Astrocyte (in vitro differentiated cells and primary cell): ENCODE data around the gene MFAP2. TPM values are rescaled to one million over a fixed set of nuclear protein-coding genes. Genes with fewer than 3 reads are reported as not detected.

Experiments
- DNase-seq: peaks from one replicate; pipeline ENCODE4 v3.0.0-alpha.2; 2010; ENCODE audit warnings: low read depth
- FAIRE-seq: peaks from 2 replicates; lab custom pipeline; 2011; peaks lifted over from hg19 to GRCh38; lab: Jason Lieb, UNC
- H2AFZ ChIP-seq: 2 replicates; pipeline ENCODE4 v1.6.0; 2012; ENCODE audit warnings: low read depth, low read length, inconsistent platforms
- H3K27ac ChIP-seq: 2 replicates; pipeline ENCODE4 v1.5.1; 2011; ENCODE audit warnings: low read depth, low read length, inconsistent platforms
- H3K27me3 ChIP-seq: 2 replicates; pipeline ENCODE4 v1.6.0; 2011; ENCODE audit warnings: low read length, inconsistent platforms; ENCODE audit not compliant: insufficient read depth
- H3K36me3 ChIP-seq: 2 replicates; pipeline ENCODE4 v1.5.1; 2011; ENCODE audit warnings: low read length, inconsistent platforms; ENCODE audit not compliant: insufficient read depth
- H3K4me1 ChIP-seq: 2 replicates; pipeline ENCODE4 v1.5.1; 2011; ENCODE audit warnings: low read length, inconsistent platforms; ENCODE audit not compliant: insufficient read depth
- H3K4me2 ChIP-seq: 2 replicates; pipeline ENCODE4 v1.6.0; 2012; ENCODE audit warnings: low read length, inconsistent platforms
- H3K4me3 ChIP-seq: 2 replicates; pipeline ENCODE4 v1.5.1; 2011; ENCODE audit warnings: low read depth, mild to moderate bottlenecking, low read length, inconsistent platforms; ENCODE audit not compliant: insufficient read depth
- H3K79me2 ChIP-seq: 2 replicates; pipeline ENCODE4 v1.6.0; 2012; ENCODE audit warnings: mild to moderate bottlenecking, low read length, inconsistent platforms; ENCODE audit not compliant: insufficient read depth
- H3K9ac ChIP-seq: 2 replicates; pipeline ENCODE4 v1.6.0; 2012; ENCODE audit warnings: mild to moderate bottlenecking, low read length, inconsistent platforms
- H3K9me3 ChIP-seq: 2 replicates; pipeline ENCODE4 v1.5.1; 2012; ENCODE audit warnings: low read depth, mild to moderate bottlenecking, low read length, inconsistent platforms; ENCODE audit not compliant: insufficient read depth
- H4K20me1 ChIP-seq: 2 replicates; pipeline ENCODE4 v1.6.0; 2012; ENCODE audit warnings: low read length, inconsistent platforms; ENCODE audit not compliant: insufficient read depth
- H3K27ac Mint-ChIP-seq: one replicate; pipeline ENCODE4 v1.8.0; 2021; ENCODE audit warnings: mild to moderate bottlenecking, mixed read lengths; ENCODE audit not compliant: unreplicated experiment
- H3K27me3 Mint-ChIP-seq: one replicate; pipeline ENCODE4 v1.8.0; 2021; ENCODE audit warnings: low read depth, mixed read lengths; ENCODE audit not compliant: unreplicated experiment
- H3K36me3 Mint-ChIP-seq: one replicate; pipeline ENCODE4 v1.8.0; 2021; ENCODE audit warnings: low read depth, mixed read lengths; ENCODE audit not compliant: unreplicated experiment
- H3K4me1 Mint-ChIP-seq: one replicate; pipeline ENCODE4 v1.8.0; 2021; ENCODE audit warnings: low read depth, mixed read lengths; ENCODE audit not compliant: unreplicated experiment
- H3K4me3 Mint-ChIP-seq: one replicate; pipeline ENCODE4 v1.8.0; 2021; ENCODE audit warnings: mild to moderate bottlenecking, moderate library complexity, mixed read lengths; ENCODE audit not compliant: unreplicated experiment
- H3K9me3 Mint-ChIP-seq: one replicate; pipeline ENCODE4 v1.8.0; 2021; ENCODE audit warnings: mild to moderate bottlenecking, mixed read lengths; ENCODE audit not compliant: unreplicated experiment
- CTCF ChIP-seq: IDR thresholded peaks from 2 replicates; pipeline ENCODE4 v1.5.1; 2011; ENCODE audit warnings: low read depth, mild to moderate bottlenecking, inconsistent platforms, low read length, moderate library complexity; ENCODE audit not compliant: insufficient read depth
- EZH2 ChIP-seq: IDR thresholded peaks from 2 replicates; pipeline ENCODE4 v1.6.1; 2012; ENCODE audit warnings: mild to moderate bottlenecking, low read length, inconsistent platforms; ENCODE audit not compliant: insufficient read depth
- total RNA-seq: library from RNA; stranded (reverse); gene quantifications from 2 replicates; pipeline ENCODE4 v1.2.1, GENCODE V29; 2021

MFAP2 gene
- total RNA-seq, 1 donor from 2014 or later: 121 TPM

- DNase-seq (no peak), FAIRE-seq (no peak)
- H3K27ac ChIP-seq: no peak overlapping the region
- TF ChIP-seq EZH2: no peak
- TF ChIP-seq CTCF: no peak
- no peak overlapping the region for H3K4me3 Mint-ChIP-seq
- no peak overlapping the region for H3K9ac ChIP-seq
- no peaks in the 10 kb centered on the region for H3K9me3 ChIP-seq
- no peaks in the 10 kb centered on the region for H3K9me3 Mint-ChIP-seq
- peaks cover 4% of the 10 kb centered on the region for H3K4me1 Mint-ChIP-seq
- H3K27me3 Mint-ChIP-seq: no peaks in the 10 kb centered on the region
- H3K79me2 ChIP-seq: no peaks in the 10 kb centered on the region
- H3K36me3 Mint-ChIP-seq: peaks cover 18% of the 10 kb centered on the region
- H3K4me2 ChIP-seq: no peak overlapping the region
- no peaks in the 10 kb centered on the region for H3K27me3 ChIP-seq
- H3K4me1 ChIP-seq: no peaks in the 10 kb centered on the region
- peaks cover 57% of the 10 kb centered on the region for H3K36me3 ChIP-seq
- H4K20me1 ChIP-seq: peaks cover 13% of the 10 kb centered on the region
- H3K27ac Mint-ChIP-seq: no peak overlapping the region
- H3K4me3 ChIP-seq: no peak overlapping the region
- no peak overlapping the region for H2AFZ ChIP-seq
These were observed 44.3 kb upstream of the MFAP2 start for GRCh38 chr1:17024721-17025120.

GRCh38 chr1:17023573-17023972, 43.2 kb upstream of the MFAP2 start:
- peaks cover 63% of the 10 kb centered on the region for H3K36me3 ChIP-seq
- H3K4me3 ChIP-seq: no peak overlapping the region
- H3K4me3 Mint-ChIP-seq: no peak overlapping the region
- H3K4me1 Mint-ChIP-seq: peaks cover 4% of the 10 kb centered on the region
- H3K36me3 Mint-ChIP-seq: peaks cover 27% of the 10 kb centered on the region
- no peak overlapping the region for H3K9ac ChIP-seq
- no peak overlapping the region for H3K4me2 ChIP-seq
- no peaks in the 10 kb centered on the region for H3K9me3 ChIP-seq
- no peak overlapping the region for H3K27ac Mint-ChIP-seq
- no peaks in the 10 kb centered on the region for H3K27me3 ChIP-seq
- peaks cover 11% of the 10 kb centered on the region for H4K20me1 ChIP-seq
- no peaks in the 10 kb centered on the region for H3K27me3 Mint-ChIP-seq
- H3K27ac ChIP-seq: no peak overlapping the region
- no peak overlapping the region for H2AFZ ChIP-seq
- no peaks in the 10 kb centered on the region for H3K79me2 ChIP-seq
- DNase-seq: no peak
- FAIRE-seq: no peak
- H3K9me3 Mint-ChIP-seq: no peaks in the 10 kb centered on the region
- no peaks in the 10 kb centered on the region for H3K4me1 ChIP-seq
- TF ChIP-seq EZH2 (no peak), CTCF (no peak)

GRCh38 chr1:17023102-17023501, 42.7 kb upstream of the MFAP2 start:
- H4K20me1 ChIP-seq: peaks cover 11% of the 10 kb centered on the region
- FAIRE-seq: no peak
- H3K9me3 ChIP-seq: no peaks in the 10 kb centered on the region
- no peak for DNase-seq
- H3K4me3 Mint-ChIP-seq: no peak overlapping the region
- no peaks in the 10 kb centered on the region for H3K27me3 Mint-ChIP-seq
- H3K4me1 Mint-ChIP-seq: peaks cover 4% of the 10 kb centered on the region
- no peak overlapping the region for H3K4me2 ChIP-seq
- no peaks in the 10 kb centered on the region for H3K9me3 Mint-ChIP-seq
- H3K4me3 ChIP-seq: no peak overlapping the region
- peaks cover 29% of the 10 kb centered on the region for H3K36me3 Mint-ChIP-seq
- no peaks in the 10 kb centered on the region for H3K79me2 ChIP-seq
- H3K36me3 ChIP-seq: peaks cover 60% of the 10 kb centered on the region
- H3K27ac ChIP-seq: no peak overlapping the region
- no peaks in the 10 kb centered on the region for H3K4me1 ChIP-seq
- no peak overlapping the region for H3K27ac Mint-ChIP-seq
- TF ChIP-seq EZH2: no peak
- no peak for TF ChIP-seq CTCF
- no peak overlapping the region for H2AFZ ChIP-seq
- no peaks in the 10 kb centered on the region for H3K27me3 ChIP-seq
- no peak overlapping the region for H3K9ac ChIP-seq
